GM19438 (cell line): ENCODE data around the gene GPAM.
"Not testable (repeated sequence)": the region's sequence is repeated elsewhere in the genome, so short reads cannot be mapped to it uniquely, and the experiment has no call there.

Source experiments
- ATAC-seq: cut with Tn5 transposase; IDR thresholded peaks from one replicate; pipeline ENCODE4 v1.9.1; 2021; ENCODE audit warnings: low read depth; ENCODE audit not compliant: unreplicated experiment

The GPAM gene

GRCh38 chr10:112137154-112137987 is 46.2 kb downstream of the GPAM start:
- peak; percentile 56 for ATAC-seq

DNA sequence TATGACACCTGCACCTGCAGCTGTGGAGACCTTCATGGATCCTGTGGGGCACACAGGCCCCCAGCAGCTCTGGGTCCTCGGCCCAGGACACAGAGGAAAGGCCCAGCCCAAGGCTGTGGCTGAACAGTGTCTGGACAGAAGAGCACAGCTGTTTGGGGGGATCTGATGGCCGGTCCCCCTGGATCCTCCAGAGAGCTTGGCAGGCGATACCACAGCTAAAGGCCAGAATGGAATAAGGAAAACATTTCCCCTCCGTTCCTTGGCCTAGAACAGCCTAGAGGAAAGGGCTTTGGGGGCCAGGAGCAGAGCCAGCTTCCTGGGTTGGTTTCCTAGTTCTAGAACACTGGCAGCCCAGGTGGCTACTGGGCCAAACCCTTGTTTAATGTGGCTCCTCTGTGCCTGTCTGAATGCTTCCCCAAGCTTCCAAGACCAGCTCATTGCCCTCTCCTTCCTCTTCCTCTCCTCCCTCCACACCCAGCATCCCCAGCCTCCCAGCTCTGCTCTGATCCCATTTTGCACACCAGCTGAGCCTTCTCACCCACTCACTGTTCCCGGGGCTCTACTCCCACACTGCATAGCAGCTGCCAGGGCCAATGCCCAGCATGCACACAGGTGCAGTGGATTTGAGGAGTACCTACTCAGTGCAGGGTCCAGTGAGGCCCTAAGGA is 46.9 kb downstream of the GPAM start:
- ATAC-seq, result no peak

DNA sequence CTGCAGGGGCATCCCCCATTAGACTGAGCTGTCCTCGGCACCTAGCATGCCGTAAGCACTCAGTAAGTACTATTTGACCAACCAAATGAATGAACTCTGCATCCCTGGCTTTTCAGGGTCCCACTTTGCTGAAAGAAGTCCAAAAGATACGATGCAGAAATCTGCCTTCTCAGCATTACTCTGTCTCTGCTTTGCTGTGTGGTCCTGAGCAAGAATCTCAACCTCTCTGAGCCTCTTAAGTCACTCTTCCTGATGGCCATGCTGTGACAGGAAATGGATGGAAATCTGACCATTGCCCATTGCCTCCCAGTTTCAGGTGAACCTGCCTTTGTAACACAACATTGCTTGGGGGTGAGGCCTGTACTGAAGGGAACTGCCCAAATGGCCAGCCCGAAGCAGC is 48.0 kb downstream of the GPAM start:
- ATAC-seq, result no peak

DNA sequence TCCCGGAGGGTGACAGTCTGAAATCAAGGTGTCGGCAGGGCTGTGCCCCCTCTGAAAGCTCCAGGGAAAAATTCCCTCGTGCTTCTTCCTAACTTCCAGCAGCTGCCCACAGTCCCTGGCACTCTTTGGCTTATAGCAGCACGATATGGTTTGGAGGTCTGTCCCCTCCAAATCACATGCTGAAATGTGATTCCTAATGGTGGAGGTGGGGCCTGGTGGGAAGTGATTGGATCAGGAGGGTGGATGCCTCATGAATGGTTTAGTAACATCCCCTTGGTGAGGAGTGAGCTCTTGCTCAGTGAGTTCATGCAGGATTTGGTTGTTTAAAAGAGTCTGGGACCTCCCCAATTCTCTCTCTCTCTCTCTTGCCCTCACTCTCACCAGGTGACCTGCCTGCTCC is 51.1 kb downstream of the GPAM start:
- ATAC-seq, result no peak

DNA sequence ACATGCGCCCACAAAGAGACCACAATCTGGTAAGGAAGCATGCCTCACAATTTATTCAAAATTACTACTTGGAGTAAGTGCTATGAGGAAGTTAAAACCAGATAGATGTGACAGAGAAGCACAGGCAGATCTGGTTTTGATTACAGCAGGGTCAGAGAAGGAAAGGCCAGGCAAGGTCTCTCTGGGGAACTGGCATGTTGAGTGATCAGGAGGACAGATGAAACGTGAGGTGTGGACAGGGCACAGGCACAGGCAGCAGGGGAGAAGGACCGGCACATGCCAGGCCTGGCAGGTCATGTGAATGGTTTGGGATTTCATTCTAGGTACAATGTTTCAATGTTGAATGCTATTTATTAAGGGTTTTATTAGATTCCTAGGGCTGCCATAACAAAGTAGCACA is 51.6 kb downstream of the GPAM start:
- ATAC-seq, result no peak

GRCh38 chr10:112131346-112131745 is 52.2 kb downstream of the GPAM start:
- ATAC-seq, result no peak

GRCh38 chr10:112126901-112127300 is 56.7 kb downstream of the GPAM start:
- no peak for ATAC-seq

- no peak for ATAC-seq
Measured at GRCh38 chr10:112126172-112126571, 57.4 kb downstream of the GPAM start.

- no peak for ATAC-seq
Measured at GRCh38 chr10:112124866-112125265, 58.7 kb downstream of the GPAM start.

DNA sequence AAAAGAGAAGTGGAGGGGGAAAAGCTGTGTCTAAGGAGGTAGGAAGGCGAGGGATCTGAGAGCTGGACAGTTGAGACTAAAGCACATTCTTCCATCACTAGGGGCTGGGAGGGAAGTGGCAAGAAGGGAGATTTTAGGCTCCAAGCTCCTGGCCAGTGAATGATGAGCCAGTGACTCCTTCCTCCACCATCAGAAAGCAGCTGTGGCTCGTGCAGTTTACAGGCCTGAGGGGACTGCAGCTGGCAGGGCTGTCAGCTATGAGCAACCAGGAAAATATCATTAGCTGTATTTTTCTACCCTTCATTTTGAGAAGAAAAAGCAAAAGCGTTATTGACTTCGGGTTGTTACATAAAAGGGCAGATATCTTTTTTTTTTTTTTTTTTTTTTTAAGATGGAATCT is 60.7 kb downstream of the GPAM start:
- ATAC-seq, result no peak

DNA sequence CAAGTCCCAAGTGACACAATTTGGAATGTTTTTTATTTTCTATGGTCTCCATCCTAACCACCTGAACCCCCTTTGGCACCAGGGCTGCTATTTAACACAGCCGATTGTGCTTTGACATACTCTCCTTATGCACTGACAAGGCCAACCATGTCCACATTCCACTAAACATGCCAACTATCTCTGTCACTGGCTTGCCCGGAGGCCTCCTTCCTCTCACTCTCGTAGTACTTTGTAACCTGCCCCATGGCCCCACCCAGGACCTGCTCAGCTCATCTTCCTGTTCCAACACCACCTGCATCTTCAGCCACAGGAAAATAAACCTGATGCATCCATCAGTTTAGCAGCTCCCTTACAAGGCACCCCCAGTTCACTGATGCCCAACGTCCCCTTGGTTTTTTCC is 63.1 kb downstream of the GPAM start:
- ATAC-seq, result no peak

- no peak for ATAC-seq
Measured at GRCh38 chr10:112115781-112116385, 67.7 kb downstream of the GPAM start.

DNA sequence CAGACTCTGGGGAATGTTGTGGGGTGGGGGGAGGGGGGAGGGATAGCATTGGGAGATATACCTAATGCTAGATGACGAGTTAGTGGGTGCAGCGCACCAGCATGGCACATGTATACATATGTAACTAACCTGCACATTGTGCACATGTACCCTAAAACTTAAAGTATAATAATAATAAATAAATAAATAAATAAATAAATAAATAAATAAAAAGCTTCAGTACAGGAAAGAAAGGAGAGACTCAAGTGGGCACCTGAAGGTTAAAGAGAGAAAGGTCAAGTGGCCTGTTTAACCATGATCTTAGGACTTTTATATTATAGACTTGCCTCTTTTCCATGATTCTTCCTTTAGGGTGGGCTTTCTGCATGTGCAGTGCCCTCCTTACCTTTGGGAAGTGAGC is 73.8 kb downstream of the GPAM start:
- ATAC-seq, result not testable (repeated sequence)
